GM21515 (cell line): Measurements from ENCODE around the gene PPP1R12C.
"Not testable (repeated sequence)": the region's sequence is repeated elsewhere in the genome, so short reads cannot be mapped to it uniquely, and the experiment has no call there.

Experiments
- ATAC-seq: cut with Tn5 transposase; IDR thresholded peaks from one replicate; pipeline ENCODE4 v1.9.1; 2021; ENCODE audit not compliant: unreplicated experiment

Gene PPP1R12C

DNA sequence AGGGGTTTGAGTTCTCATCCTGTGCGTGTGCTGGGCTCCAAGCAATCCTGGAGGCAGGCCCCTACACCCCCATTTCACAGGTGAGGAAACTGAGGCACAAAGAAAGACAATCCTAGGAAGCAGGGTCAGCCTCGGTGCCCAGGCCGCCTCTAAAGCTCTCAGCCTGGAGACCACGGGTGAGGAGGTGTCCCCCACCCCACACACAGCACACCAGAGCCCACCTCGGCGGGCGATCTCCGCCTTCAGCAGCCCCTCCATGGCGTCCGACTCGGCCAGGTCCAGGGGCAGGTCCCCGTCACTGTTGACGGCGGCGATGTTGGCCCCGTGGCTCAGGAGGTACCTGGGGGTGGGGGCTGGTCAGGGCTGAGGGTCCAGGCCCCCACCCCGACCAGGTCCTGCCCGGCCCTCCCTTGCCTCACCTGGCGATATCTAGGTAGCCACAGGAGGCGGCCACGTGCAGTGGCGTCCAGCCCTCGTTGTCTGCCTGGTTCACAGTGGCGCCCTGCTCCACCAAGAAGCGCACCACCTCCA lies 5.1 kb downstream of the PPP1R12C start:
- ATAC-seq = no peak

DNA sequence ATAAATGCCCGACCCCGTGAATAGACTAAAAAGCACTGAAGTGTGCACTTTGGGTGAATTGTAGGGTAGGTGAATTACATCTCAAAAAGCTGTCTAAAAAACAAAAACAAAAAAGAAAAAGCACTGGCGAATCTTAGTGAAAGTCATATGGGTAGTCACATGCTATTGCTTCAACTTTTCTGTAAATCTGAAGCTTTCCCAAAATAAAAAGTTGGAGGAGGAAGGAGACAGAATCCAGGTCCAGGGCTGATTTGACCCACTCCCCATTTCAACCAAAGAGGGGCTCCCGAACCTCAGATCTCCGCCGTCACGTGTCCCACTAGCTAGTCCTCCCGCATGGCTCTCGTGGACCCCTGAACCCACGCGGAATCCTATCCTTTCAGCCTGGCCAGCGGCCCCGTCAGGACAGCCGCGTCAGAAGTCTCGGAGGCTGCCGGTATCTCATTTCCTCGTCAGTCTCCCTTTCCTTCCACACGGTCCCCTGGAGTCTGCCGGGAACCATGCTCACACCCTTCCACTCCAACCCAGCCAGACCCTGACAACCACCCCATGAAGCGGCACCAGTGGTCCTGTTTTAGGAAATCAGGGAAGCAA lies 6.1 kb downstream of the PPP1R12C start:
- no peak for ATAC-seq

DNA sequence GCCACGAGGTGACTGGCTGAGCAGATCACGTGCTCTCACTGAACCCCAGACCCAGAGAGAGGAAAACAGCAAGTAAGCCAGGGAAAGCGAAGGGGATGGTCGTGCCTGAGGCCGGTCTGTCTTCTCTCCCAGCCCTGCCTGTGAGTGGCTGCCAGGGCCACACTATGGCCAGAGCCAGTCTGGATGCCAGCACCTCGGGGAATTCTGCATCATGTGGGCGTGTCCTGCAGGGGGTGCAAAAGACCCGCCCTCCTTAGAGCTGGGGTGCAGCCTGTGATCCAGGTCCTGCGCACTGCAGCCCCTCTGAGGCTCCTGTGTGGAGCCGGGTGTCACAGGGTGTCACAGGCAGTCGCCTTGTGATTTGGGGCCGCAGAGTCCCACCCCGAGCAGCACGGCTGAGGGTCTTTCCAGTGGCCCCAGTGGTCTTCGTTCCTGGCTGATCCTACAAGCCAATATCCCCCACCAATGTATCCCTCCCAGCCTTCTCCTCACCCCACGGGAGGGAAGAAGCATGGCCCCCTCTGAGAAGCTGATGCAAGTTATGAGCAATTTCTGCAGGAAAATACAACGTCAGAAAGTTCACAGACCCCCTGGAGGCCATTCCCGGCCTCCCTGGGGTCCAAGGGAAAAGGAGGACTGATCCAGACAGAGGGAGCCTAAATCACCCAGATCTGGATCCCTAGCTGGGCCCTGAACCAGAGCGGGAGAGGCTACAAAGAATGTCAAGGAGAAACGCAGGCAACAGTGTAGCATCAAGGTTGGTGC lies 7.7 kb downstream of the PPP1R12C start:
- no peak for ATAC-seq

DNA sequence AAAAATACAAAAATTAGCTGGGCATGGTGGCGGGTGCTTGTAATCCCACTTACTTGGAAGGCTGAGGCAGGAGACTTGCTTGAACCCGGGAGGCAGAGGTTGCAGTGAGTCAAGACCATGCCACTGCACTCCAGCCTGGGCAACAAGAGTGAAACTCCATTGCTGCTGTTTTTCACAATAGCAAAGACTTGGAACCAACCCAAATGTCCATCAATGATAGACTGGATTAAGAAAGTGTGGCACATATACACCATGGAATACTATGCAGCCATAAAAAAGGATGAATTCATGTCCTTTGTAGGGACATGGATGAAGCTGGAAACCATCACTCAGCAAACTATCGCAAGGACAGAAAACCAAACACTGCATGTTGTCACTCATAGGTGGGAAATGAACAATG lies 10.2 kb downstream of the PPP1R12C start:
- ATAC-seq = not testable (repeated sequence)

DNA sequence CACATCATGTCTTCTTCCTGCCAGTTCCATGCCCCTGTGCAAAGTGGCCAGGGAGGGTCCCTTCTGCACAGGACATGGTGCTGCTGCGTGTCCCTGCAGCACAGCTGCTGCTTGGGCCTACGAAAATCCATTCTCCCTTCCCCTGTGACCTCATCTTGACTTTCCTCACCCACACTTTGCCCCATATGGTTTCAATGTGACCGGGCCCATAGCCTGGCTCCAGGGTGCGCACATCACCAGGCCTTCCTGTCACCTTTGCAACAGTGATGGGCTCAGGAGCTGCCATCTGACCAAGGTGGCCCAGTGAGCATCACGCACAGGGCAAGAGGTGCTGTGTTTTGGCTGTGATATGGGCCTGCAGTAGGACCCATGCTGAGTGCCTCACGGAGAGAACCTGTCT lies 10.8 kb downstream of the PPP1R12C start:
- ATAC-seq = no peak

DNA sequence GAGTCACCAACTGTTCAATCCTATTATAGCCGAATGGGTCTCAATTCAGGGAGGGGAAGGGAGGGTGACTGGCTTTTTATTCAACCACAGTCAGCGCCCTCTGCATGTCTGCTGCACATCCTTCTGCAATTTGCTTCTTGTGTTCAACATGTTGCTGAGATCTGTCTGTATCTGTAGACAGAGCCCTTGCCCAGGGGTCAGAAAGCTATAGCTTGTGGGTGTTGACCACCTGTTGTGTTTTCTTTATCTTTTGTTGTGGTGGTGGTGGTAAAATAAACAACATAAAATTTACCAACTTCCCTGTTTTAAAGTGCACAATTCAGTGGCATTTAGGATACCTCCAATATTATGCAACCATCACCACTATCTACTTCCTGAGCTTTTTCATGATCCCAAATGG lies 12.2 kb downstream of the PPP1R12C start:
- no peak for ATAC-seq

DNA sequence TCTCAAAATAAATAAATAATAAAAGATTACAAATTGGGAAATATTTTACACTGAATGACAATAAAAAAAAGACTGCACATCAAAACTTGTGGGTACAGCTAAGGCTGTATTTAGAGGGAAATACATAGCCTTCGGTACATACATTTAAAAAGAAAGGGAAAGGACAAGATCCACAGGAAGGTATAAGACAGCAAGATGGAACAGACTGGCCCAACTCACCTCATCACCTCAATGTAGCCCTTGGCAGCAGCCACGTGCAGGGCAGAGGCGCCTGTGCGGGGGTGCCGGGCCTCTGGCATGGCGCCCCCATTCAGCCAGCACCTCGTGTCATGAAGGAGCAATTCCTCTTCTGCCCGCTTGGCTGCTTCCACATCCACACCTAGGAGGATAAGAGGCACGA lies 14.2 kb downstream of the PPP1R12C start:
- ATAC-seq = no peak

DNA sequence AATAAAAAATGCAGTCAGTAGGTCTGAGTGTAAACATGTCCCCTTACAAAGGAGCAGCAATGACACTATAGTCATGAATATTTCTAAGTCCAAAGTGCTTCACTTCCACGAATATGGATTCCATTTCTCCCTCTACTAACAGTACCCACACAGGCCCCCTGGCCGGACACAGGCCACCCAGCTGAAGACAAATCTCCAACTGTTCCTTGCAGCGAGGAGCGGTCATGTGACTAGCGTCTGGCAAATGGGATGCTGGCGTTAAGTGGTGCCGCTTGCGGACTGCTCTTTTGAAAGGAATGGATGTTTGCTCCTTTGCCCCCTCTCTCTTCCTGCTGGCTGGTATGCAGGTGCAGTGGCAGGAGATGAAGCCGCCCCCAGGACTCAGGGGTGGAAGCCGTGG lies 16.2 kb downstream of the PPP1R12C start:
- ATAC-seq = no peak

DNA sequence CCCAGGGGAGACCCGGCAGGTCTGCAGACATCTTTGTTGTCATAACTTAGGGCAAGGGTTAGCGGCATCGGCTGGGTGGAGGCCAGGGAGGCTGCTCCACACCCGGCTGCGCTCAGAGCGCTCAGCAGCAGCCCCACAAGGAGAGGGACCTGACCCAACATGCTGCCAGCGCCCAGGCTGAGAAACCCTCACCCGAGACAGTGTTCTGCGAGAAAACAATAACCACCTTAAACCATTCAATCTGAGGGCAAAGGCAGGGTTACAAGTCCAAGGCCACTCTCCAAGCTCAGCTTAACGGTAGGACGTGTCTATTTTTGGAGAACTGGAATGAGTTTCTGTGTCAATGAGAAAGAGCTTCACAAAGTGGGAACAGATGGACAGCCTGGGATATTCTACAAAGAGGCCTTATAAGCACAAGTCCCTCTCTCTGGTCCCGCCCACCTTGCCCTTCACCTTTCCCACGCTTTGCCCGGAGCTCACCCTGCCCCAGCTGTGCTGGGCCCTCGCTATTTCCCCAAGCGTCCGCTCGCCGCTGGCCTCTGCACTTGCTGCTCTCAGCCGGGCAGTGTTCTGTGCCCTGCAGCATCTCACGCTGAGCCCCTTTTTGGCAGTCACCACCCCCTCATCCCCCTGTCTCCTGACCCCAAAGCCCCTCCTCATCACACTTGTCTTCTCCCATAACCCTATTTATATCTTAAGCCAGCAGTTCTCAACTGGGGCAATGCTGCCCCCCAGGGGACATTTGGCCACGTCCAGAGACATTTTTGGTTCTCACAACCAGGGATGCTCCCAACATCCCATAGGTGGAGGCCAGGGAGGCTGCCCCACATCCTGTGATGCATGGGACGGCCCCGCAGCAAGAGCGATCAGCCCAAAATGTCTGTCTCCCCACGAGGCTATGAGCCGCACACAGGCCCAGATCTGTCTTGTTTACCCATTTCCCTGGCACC lies 17.6 kb downstream of the PPP1R12C start:
- ATAC-seq = no peak

DNA sequence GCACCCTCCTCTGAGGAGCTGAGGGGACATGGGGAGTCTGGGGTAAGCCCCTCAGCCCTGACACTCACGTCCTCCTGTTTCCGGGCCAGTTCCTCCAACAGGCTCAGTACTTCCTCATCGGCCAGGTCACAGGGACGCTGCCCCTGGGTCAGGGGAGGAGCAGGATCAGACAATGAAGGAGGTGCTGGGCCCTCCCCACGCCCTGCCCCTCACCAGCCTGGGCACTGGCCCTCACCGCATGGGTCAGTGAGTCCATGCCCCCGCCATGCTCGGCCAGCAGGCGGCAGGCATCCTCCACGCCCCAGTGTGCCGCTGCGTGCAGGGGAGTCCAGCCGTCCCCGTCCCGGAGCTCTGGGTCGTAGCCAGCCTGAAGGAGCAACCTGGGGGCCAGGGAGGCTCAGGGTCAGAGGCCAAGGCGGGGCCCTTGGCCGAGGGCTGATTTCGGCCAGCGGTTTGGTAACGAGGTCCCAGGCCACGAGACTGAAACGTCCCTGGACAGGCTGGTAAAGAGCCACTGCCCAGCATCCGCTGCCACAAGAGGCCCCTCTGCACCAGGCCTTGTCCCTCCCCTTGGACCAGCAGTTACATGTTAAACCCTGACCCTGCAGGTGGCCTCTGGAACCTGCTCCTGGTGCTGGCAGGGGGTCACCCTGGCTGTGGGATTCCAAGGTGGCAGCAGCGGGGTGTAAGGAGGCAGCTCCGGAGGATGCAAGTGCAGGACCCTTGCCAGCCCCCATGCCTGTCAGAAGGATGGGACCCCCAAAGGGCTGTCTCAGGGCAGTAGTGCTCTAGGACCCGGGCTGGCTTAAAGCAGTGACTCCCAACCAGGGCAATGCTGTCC lies 18.5 kb downstream of the PPP1R12C start:
- no peak for ATAC-seq

DNA sequence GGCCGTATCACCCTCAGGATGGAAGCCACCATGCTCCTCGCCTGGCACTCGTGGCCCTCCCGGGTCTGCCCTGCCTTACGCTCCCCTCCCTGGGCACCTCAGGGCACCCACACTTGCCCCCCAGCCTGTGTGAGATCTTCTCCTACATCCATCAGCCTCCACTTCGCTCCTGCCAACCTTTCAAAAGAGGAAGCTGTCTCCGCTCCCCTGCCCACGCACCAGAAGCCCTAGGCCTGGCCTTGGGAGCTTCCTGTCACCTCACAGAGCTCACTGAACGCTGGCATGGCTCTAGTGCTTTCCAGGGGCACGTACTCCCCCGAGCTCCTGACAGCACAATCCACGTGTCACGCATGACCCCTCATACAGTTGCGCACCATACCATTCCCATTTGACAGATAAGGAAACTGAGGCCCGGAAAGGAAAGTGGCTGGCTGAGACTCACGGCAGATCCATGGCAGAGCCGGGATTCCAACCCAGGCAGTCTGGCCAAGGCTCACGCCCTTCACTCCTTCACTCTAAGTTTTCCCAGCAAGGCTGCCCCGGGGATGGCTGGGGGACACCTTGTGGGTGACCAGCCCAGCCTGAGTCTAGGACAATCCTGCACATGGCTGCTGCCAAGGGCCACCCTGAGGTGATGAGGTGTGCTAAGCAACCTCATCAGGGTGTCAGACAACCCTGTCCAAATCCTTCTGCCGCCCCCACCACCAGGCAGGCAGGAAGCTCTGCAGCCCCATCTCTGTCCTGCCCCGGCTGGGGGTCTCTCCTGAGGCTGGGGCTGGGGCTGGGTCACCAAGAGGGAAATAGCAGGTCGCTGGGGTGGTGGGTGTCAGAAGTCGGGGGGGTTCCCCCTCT lies 19.3 kb downstream of the PPP1R12C start:
- no peak for ATAC-seq

DNA sequence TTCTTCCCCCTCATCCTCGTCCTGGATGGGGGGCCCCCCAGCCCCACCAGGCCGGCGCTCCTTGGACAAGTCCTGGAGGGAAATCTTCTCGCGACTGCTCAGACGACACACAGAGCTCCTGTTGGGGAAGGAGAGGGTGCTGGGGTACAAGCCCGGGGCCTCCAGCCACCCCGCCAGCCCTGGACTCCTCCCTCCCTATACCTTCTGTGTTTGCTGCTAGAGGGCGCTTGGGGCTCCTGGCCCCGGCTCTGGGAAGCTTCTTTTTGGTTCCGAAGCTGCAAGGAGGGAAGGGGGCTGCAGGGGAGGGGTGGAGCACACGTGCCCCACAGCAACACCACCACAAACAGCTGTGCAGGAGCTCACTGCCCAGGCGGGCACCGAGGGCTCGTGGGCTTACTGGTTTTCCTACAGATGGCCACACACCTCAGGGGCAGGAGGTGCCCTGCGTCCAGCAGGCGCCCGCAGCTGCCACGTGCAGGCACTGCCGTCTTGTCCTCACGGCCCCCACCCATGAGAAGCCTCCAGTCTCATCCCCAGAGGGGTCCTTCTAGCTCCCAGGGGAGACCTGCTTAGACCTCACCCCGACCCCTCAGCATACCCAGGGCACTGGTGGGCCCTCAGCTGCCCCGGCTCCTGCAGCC lies 21.3 kb downstream of the PPP1R12C start:
- no peak for ATAC-seq

DNA sequence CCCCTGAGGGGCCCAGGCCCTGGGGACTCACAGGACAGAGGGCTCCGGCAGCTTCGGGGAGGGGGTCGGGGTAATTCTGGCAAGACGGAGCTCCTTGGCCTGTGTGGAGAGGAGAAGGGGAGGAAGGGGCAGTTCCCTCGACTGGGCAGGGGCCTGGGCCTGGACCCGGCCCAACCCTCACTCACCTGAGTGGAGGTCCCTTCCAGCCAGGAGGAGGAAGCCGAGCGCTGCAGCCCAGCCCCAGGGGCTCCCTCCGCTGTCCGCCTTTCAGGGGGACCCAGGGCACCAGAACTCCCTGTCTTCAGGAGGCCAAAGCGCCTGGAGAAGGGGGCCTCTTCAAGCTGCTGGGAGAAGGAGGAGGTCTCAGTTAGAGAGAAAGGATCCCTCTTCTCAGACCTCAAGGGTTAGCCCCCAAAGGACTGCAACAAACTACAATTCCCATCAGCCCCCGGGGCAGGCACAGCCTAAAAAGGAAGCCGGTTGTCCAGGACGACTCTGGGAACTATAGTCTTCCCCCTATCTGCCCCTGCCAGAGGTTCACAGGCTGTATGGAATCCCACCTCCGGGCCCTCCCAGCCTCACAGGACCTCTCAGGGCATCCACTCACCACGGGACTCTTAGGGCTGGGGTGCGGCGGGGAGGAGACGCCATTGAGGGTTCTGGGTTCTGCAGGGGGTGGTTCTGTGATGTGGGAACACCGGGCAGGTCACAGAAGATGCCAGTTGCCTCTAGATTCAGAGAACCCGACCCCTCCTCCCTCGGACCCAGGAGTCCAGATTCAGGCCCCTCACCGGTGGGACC lies 22.0 kb downstream of the PPP1R12C start:
- ATAC-seq = no peak

DNA sequence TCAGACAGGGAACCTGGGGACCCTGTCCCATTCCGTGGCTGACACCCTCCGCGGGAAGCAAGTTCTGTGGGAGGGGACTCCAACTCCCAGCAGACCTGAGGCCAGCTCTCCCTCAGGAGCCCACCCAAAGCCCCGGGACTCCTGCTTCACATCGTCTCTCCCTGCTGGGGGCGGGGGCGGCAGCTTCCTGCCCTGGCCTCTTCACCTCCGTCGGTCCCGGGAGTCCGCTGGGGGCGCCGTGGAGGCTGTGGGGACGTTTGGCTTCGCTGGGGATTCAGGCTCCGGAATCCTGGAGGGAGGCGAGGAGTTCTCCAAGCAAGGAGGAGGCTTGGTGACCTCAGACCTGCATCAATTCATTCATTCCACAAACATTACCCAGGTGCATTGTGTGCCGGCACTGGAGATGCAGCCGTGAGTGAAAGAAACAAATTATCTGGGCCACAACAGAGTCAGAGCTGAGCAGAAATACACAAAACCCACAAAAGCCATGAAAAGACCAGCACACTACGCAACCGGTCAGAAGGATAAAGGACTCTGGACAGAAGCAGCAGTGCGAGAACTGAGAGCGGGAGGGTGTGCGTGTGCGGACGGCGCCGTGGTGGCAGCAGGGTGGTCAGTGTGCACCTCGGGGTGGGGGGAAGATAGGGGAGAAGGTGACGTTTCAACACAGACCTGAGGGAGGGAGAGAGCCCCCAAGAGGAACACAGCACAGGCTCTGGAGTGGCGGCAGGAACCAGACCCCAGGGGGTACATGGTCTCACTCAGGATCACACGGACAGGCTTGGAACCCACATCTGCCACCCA lies 22.8 kb downstream of the PPP1R12C start:
- ATAC-seq = no peak

DNA sequence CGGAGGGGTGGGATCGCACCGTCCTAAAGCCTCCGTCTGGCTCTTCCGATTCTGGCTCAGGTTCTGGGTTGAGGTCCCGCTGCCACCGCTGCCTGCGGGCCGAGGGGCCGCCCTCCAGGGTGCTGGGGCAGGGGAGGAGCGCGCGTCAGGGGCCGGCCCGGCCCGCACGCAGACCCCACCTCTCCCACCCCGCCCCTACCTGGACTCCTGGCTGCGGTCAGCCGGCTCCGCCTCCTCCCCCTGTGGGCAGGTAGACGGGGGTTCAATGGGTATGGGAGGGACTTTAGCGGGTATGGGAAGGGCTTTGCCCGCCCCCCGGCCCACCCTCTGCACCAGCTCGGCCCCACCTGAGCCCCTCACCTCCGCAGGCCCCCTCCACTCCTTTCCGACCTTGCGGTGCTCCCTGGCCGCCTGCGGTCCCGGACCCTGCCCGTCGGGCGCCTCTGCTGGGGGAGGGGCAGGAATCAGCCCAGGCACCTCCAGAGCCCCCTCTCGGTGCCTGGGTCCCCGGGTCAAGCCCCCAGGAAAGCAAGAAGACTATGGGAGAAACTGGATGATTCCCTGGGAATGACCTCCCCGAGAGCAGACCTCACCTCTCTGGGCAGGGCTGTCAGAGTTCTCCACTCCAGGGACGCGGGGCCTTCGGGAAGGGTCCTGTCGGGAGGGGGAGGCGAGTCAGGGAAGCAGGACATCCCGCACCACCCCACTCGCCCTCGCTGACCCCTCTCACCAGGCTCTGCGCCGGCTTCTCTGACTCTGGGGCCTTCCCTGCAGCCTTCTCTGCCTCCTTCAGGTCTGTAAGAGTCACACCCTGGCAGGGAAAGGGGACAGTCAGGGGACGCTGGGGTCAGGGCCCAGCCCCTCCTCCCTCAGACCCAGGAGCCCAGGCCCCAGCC lies 24.8 kb downstream of the PPP1R12C start:
- ATAC-seq = no peak

DNA sequence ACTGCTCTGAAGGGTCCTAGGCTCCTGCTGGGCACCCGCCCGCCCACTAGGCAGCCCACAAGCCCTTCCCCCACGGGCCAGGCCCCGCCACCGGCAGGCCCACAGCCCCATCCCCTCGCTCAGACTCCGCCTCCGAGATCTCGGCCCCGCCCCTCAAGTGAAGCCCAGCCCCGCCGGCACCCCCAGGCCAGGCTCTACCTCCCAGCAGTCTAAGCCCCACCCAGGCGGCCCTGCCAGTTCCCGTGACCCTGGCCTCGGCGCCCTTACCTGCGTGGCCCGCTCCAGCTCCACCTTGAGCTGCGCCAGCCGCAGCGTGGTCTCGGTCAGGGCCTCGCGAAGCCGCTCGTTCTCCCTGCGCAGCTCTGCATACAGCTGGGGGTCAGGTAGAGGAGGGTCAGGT lies 25.5 kb downstream of the PPP1R12C start:
- ATAC-seq = no peak
